HS-5 (cell line): Measurements from ENCODE around the gene MSANTD2.

Experiments used
- DNase-seq: peaks from one replicate; pipeline ENCODE4 v3.0.0-alpha.2; 2012; ENCODE audit warnings: low read depth

The MSANTD2 gene

GRCh38 chr11:124753205-124753604 is 47.0 kb downstream of the MSANTD2 start:
- DNase-seq = no peak

DNA sequence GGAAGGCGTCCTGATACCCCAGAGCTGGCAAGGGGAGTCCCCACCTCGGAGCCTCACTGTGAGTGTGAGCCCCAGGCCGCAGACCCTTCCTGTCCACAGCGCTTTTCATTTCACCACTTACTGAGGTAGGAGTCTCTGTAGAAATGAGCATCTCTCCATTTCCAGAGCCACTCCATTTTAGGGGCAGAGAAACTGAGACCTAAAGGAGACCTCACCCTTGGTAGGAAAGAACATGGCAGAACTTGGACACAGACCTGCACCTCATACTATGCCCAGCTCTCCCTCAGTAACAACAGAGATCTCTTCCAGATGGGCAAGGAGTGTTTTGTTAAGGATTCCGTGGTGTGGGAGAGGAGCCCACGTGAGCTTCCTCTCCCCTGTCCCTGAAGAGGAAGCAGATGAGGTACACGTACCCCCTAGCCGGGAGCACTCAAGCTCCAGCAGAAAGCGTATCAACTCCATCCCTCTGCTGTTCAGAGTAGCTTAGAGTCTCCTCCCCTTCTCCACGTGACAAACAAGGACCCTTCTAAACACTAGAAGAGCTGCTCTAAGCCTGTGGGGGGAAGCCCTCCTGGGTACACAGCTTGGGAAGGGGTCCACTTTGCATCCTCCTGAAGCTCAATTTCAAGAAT is 47.6 kb downstream of the MSANTD2 start:
- DNase-seq = no peak

DNA sequence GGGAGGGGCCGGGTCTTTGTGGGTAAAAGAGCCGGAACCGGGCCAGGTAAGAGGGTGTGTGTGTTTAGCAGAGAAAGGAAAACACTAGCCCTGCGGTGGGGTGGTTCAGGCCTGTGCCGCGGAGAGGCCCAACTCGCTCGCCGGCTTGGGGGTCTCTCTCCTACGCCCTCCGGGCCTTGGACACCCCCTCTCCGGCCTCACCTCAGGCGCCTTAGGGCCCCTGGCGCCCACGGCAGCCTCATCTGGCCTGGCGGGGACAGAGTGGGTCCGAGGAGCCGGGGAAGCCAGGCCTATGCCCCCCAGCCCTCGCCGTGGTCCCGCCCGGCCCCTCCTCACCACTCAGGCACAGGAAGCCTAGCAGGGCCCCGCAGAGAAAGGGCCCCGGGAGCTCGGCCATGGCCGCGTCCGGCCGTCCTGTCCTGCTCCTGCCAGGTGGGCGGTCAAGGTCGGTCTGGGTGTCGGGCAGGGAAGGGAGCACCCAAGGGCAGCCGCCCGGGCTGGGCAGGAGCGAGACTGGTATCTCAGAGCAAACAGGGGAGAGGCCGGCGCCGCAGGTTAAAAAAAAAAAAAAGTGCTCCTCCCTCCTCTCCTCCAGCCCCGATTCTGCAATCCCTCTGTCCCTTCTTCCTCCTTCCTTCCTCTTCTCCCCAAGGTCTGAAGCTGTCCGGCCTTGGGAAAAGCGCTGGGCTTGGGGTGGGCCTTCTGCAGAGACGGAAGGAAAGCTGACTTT is 48.3 kb downstream of the MSANTD2 start, which contains the start of gene VSIG2:
Gene VSIG2 (minus strand): TSS at position 515 of the 730 bp plus-strand sequence. CDS start 118 bp downstream, at position 397.
- no peak for DNase-seq

GRCh38 chr11:124751391-124751740 is 48.8 kb downstream of the MSANTD2 start:
- DNase-seq = no peak

GRCh38 chr11:124749912-124750311 is 50.3 kb downstream of the MSANTD2 start:
- DNase-seq = no peak

GRCh38 chr11:124748481-124749343 is 51.5 kb downstream of the MSANTD2 start:
- peak; percentile 45 for DNase-seq

GRCh38 chr11:124748100-124748418 is 52.1 kb downstream of the MSANTD2 start:
- no peak for DNase-seq

- no peak for DNase-seq
These were observed 52.7 kb downstream of the MSANTD2 start for GRCh38 chr11:124747406-124748099.

- no peak for DNase-seq
These were observed 53.5 kb downstream of the MSANTD2 start for GRCh38 chr11:124746621-124747243.

- DNase-seq = no peak
These were observed 54.2 kb downstream of the MSANTD2 start for GRCh38 chr11:124745835-124746620.

GRCh38 chr11:124745270-124745834 is 54.9 kb downstream of the MSANTD2 start:
- DNase-seq = no peak

DNA sequence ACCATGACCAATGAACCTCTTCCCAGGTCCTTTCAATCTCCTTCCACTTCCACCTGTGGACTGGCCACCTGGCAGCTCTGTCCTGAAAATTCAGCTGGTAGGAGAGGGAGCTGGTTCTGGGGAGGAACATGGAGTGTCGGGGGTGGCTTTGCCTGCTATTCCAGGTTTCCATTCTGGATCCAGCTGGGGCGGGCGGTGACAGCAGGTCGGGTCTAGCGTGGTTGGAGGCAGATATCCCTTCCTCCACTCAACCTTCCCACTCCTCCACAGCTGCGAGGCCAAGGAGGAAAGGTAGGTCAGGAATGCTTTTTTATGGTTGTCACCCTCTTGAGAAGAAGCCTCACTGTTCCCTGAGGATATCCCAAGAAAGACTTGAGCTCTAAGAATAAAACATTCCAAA is 57.2 kb downstream of the MSANTD2 start:
- DNase-seq = no peak

GRCh38 chr11:124742555-124742954 is 57.7 kb downstream of the MSANTD2 start:
- DNase-seq = no peak

GRCh38 chr11:124740277-124740882 is 59.8 kb downstream of the MSANTD2 start:
- no peak for DNase-seq

- DNase-seq = peak; percentile 41
These were observed 60.5 kb downstream of the MSANTD2 start, which contains the start of gene NRGN for GRCh38 chr11:124739479-124740276. NRGN (plus strand) TSS chr11:124739942; CDS start chr11:124740085, 143 bp downstream.

DNA sequence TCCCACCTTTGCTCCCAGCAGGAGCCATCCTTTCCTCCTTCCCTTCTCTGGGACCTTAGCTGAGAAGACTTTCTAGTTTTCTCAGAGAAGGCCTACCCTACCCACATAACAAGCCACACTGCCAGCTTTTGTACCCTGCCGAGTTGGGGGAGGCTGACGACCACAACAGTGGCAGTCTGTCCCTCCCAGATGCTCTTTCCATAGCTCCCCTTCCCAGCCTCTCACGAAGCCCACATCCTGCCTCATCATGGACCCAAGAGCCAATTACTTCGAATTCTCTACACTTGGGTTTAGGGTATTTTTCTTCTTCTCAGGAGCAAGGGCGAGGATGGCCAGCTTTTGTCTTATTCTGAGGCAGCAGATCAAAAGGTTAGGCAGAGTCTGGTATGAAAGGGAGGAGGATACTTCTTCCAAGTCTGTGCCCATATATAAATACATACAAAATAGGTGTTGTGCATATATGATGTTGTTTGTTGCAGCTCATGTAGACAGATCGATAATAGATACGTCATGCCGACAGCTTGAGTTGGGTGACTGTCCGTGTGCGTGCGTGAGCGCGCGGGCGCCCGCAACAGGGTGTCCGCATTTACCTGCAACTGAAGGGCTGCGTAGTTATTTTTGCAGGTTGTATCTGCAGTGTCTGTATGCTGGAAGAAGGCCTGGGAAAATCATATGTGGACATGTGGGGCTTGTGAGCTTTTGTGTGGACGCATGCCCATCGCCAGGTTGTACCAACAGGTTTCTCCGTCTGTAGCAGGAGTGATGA is 61.3 kb downstream of the MSANTD2 start:
- no peak for DNase-seq

DNA sequence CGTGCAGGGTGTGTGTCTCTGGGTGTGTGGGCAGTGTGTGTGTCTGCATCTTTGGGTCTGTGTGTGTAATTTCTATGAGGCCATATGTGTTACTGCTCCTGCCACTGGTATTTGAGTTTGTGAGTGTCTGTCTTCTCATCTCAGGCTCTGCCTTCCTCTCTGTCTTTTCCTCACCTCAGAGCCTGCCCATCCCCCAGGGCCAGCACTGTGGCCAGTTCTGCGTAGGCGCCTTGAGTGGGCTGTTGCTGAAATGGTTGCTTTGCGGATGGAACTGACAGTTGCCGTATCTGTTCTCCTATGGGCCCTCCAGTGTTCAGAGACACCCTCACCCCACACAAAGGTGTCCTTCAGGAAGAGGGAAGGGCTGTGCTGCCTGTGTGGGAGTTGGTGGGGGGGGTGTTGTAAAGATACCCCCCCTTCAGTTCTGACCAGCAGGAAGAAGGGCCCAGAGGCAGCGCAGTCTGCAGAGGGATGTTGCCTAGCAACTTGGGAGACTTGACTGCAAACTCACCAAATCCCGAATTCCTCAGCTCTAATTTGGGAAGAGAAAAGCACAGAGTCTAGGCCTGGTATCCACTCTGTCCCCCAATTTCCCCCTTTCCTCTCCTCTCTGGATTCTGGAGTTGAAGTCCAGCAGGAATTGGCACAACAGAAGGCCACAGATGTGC is 62.4 kb downstream of the MSANTD2 start:
- DNase-seq = no peak

GRCh38 chr11:124736736-124737135 is 63.5 kb downstream of the MSANTD2 start:
- DNase-seq = no peak
